K562 (cell line): Measurements from ENCODE around the gene SLC24A4.

Source experiments
- E2F1 ChIP-seq: sonication (generic); formaldehyde crosslinking; IDR thresholded peaks from 2 replicates; pipeline ENCODE4 v1.8.1; 2023; ENCODE audit warnings: mild to moderate bottlenecking, missing genetic modification reagents, moderate library complexity
- HDAC8 ChIP-seq: fragments of 450-650 bp; IDR thresholded peaks from 2 replicates; pipeline ENCODE4 v1.6.1; 2016; ENCODE audit warnings: mild to moderate bottlenecking, missing genetic modification characterization, moderate library complexity, missing compliant biosample characterization
- RHOXF2B ChIP-seq: fragments of 250-450 bp; sonication (Bioruptor Pico); conservative IDR thresholded peaks from 2 replicates; pipeline ENCODE4 v1.5.1; 2021
- STAT5A ChIP-seq: IDR thresholded peaks from 2 replicates; pipeline ENCODE4 v1.6.1; 2012; ENCODE audit warnings: low read length, inconsistent platforms, borderline replicate concordance
- TF ChIP-seq, protein P1 (sequence below), 2 experiments: fragments of 450-650 bp; IDR thresholded peaks; 2 replicates each; pipeline ENCODE4 v1.6.1; 2016

GRCh38 chr14:92398888-92399636 is 76.1 kb downstream of the SLC24A4 start:
- TF ChIP-seq RHOXF2B (CRISPR knock-in tag) (no peak), STAT5A (no peak), E2F1 (no peak), HDAC8 (tag) (no peak)
- TF ChIP-seq, protein P1, sequence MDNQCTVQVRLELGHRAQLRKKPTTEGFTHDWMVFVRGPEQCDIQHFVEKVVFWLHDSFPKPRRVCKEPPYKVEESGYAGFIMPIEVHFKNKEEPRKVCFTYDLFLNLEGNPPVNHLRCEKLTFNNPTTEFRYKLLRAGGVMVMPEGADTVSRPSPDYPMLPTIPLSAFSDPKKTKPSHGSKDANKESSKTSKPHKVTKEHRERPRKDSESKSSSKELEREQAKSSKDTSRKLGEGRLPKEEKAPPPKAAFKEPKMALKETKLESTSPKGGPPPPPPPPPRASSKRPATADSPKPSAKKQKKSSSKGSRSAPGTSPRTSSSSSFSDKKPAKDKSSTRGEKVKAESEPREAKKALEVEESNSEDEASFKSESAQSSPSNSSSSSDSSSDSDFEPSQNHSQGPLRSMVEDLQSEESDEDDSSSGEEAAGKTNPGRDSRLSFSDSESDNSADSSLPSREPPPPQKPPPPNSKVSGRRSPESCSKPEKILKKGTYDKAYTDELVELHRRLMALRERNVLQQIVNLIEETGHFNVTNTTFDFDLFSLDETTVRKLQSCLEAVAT (IDR thresholded peaks at IDR 0.05): no peak
